Effector memory CD8-positive, alpha-beta T cell (primary cell): ENCODE results near the gene RPTOR.

ENCODE experiments used
- ATAC-seq: fragments of 150-1000 bp; cut with Tn5 transposase; replicated peaks from 2 replicates; pipeline ENCODE4 v1.10.0; 2021; ENCODE audit warnings: mild to moderate bottlenecking, moderate library complexity
- DNase-seq, 3 experiments: peaks; one replicate each; pipeline ENCODE4 v3.0.0; 2021
- H3K27ac Mint-ChIP-seq, 2 donors: one replicate each; pipeline ENCODE4 v1.8.0; 2022; ENCODE audit warnings: mild to moderate bottlenecking in 2 of 2, mixed read lengths in 2 of 2, moderate library complexity in 2 of 2
- H3K27me3 Mint-ChIP-seq, 2 donors: one replicate each; pipeline ENCODE4 v1.8.0; 2022; ENCODE audit warnings: mixed read lengths in 2 of 2
- H3K36me3 Mint-ChIP-seq: one replicate; pipeline ENCODE4 v1.8.0; 2022; ENCODE audit warnings: mild to moderate bottlenecking, moderate library complexity, mixed read lengths; ENCODE audit not compliant: insufficient read depth
- H3K4me1 Mint-ChIP-seq, 2 donors: one replicate each; pipeline ENCODE4 v1.8.0; 2022; ENCODE audit warnings: low read depth in 2 of 2, mixed read lengths in 2 of 2
- H3K4me3 Mint-ChIP-seq, 2 donors: one replicate each; pipeline ENCODE4 v1.8.0; 2022; ENCODE audit warnings: mild to moderate bottlenecking in 2 of 2, mixed read lengths in 2 of 2, moderate library complexity in 2 of 2
- H3K9me3 Mint-ChIP-seq, 2 donors: one replicate each; pipeline ENCODE4 v1.8.0; 2022; ENCODE audit warnings: mixed read lengths in 2 of 2

Gene RPTOR

DNA sequence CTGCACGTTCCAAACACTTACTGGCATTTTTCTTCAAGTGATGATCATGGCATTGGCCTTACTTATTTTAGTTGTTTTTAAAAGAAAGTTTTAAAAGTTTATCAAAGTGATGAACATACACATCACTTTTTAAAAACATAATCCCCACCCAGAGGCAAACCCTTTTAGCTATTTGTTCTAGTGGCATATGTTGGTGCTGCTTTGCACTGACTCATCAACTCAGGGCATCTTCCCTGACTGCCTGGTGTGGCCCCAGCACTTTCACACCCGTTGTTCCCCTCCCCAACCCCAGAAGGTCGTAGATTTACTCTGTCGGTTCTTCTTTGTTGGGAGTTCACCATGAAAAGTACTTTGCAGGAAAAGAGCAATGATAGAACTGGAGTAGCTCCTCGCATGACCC is 161.3 kb downstream of the RPTOR start:
- H3K27ac Mint-ChIP-seq = peak overlapping the region; percentile 38 to 82

DNA sequence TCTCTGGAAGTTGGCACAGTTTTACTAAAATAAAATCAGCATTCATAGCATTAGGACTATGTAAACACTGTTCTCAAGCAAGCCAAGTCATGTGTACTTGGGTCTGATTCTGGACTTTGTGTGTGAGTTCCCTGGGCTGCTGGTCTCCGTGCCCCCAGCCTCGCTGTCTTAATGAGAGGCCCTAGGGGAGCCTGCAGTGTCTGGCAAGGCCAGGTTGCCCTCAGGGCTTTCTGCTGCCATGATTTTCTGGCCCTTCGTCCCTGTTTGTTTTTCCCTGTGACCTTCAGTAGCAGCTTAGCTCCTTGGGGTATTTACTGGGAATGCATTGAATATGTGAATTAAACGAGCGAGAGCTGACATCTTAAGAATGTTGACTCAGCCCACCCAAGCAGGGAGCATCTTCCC is 161.8 kb downstream of the RPTOR start:
- Mint-ChIP-seq H3K27ac (peak overlapping the region; percentile 38 to 82), H3K4me1 (peaks cover 70 to 73% of the 10 kb centered on the region in 2 donors), H3K4me3 (no peak overlapping the region), H3K36me3 (peaks cover 17% of the 10 kb centered on the region), H3K9me3 (no peaks in the 10 kb centered on the region), H3K27me3 (no peaks in the 10 kb centered on the region)
- ATAC-seq = no peak
- no peak for DNase-seq

More for the DNA sequence above, 161.3 kb downstream of the RPTOR start:
- H3K4me3 Mint-ChIP-seq = no peak overlapping the region
- H3K4me1 Mint-ChIP-seq = peaks cover 66 to 68% of the 10 kb centered on the region in 2 donors
- DNase-seq (no peak), ATAC-seq (no peak)
- H3K36me3 Mint-ChIP-seq = peaks cover 17% of the 10 kb centered on the region
- H3K9me3 Mint-ChIP-seq = peaks cover 0 to under 1% of the 10 kb centered on the region in 2 donors
- H3K27me3 Mint-ChIP-seq = no peaks in the 10 kb centered on the region

DNA sequence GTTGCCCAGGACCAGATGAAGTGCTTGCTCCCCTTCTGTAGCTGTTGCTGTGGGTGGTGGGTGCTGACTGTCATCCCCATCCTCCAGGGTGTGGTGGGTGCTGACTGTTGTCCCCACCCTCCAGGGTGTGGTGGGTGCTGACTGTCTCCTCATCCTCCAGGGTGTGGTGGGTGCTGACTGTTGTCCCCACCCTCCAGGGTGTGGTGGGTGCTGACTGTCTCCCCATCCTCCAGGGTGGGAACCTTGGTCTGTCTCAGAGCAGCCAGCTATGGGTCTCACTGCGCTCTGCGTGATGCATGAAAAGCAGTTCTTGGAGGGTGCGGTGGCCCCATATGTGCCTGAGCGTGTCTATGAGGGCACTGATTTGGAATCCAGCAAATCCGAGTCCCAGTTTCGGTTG is 163.8 kb downstream of the RPTOR start:
- ATAC-seq (peak; percentile 45), DNase-seq (no peak)
- peaks cover 11% of the 10 kb centered on the region for H3K36me3 Mint-ChIP-seq
- H3K4me1 Mint-ChIP-seq = peaks cover 66 to 67% of the 10 kb centered on the region in 2 donors
- peak overlapping the region; percentile 73 to 93 for H3K27ac Mint-ChIP-seq
- no peaks in the 10 kb centered on the region for H3K27me3 Mint-ChIP-seq
- no peaks in the 10 kb centered on the region for H3K9me3 Mint-ChIP-seq
- peak overlapping the region in 1 of 2 donors; percentile 88 for H3K4me3 Mint-ChIP-seq

DNA sequence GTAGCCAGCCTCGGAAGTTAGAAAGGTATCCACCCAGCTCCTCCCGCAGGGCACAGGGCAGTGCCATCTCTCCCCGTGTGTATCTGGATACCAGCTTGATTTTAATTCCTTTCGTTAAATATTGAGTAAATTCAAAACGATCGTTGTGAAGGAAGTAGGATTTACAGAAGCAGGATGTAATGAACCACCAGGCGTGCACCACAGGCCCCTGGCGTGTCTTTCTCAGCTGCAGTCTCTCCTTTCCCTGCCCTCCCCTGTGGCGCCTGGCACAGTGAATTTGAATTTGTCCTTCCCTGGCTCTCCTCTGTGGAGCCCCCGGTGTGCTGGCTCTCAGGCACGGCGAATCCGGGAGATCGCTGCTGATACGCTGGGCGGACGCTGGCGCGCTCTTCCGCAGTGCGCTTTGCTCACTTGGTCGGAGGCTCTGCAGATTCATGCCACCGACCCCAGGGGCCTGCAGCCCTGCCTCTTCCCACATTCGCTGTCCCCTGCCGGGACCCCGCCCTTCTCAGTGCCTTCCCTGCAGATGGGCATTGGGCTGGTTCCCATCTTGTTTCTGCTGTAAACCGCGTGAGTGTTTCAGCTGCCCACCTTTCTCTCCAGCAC is 164.6 kb downstream of the RPTOR start:
- Mint-ChIP-seq H3K4me1 (peaks cover 59 to 63% of the 10 kb centered on the region in 2 donors), H3K27ac (peak overlapping the region; percentile 73 to 93), H3K27me3 (no peaks in the 10 kb centered on the region), H3K36me3 (peaks cover 11% of the 10 kb centered on the region), H3K9me3 (no peaks in the 10 kb centered on the region), H3K4me3 (peak overlapping the region; percentile 65 to 88)
- no peak for DNase-seq
- ATAC-seq = peak; percentile 31

DNA sequence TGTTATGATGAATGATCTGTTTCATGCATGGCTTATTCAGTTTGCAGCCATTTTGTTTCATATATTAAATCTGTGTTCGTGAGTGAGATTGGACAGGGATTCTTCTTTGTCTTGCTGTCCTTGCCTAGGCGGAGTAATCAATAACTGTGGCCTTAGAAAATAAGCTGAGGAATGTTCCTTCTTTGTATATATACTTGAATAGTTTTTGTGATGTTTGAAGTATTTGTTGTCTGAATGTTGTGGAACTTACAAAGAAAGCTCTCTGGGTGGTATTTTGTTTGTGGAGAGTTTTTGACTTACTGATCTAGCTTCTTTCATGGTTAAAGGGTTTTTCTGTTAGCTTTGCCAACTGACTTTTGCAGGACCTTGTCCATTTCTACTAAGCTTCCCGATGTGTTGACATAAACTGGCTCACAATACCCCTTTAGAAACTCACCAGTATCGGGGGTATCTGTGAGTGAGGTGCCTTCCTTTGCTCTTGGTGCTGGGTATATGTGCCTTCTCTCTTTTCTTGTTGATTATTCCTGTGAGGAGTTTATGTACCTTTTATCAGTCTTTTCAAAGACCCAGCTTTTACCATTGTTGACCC is 166.2 kb downstream of the RPTOR start:
- H3K4me3 Mint-ChIP-seq = peak overlapping the region; percentile 65 to 88
- ATAC-seq = no peak
- no peaks in the 10 kb centered on the region for H3K27me3 Mint-ChIP-seq
- H3K36me3 Mint-ChIP-seq = peaks cover 11% of the 10 kb centered on the region
- peak overlapping the region; percentile 44 to 69 for H3K27ac Mint-ChIP-seq
- peaks cover 50% of the 10 kb centered on the region in 2 donors for H3K4me1 Mint-ChIP-seq
- no peaks in the 10 kb centered on the region for H3K9me3 Mint-ChIP-seq
- no peak for DNase-seq

DNA sequence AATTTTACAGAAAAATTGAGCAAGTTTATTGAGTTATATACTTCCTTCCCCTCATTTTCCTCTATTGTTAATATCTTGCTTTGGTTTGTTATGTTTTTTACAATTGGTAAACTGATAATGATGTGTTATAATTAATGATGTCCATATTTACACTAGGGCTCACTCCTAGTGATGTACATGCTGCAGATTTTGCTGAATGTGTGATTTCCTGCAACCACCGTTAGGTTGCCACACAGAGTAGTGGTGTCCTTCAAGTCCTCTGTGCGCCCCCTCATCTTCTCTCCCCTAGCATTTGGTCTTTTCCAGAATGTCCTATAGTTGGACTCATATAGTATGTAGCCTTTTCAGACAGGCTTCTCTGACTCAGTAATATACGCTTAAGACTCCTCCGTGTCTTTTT is 167.5 kb downstream of the RPTOR start:
- peaks cover 11% of the 10 kb centered on the region for H3K36me3 Mint-ChIP-seq

DNA sequence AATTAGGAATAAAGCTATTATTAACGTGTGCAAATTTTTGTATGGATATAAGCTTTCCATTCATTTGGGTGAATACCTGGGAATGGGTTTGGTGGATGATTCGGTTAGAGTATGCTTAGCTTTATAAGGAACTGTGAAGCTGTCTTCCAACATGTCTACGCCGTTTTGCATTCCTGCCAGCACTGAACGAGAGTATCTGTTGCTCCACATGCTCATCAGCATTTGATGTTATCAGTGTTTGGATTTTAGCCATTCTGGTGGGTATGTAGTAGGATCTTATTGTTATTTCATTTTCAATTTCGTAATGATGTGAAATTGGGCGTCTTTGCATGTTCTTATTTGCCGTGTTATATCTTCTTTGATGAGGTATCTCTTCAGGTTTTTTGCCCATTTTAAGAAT is 168.0 kb downstream of the RPTOR start:
- Mint-ChIP-seq H3K9me3 (no peaks in the 10 kb centered on the region), H3K36me3 (peaks cover 11% of the 10 kb centered on the region), H3K4me1 (peaks cover 41 to 44% of the 10 kb centered on the region in 2 donors), H3K4me3 (peak overlapping the region; percentile 56 to 60), H3K27ac (peak overlapping the region; percentile 70 to 81), H3K27me3 (no peaks in the 10 kb centered on the region)
- ATAC-seq = no peak
- DNase-seq = no peak

More for the DNA sequence above, 167.5 kb downstream of the RPTOR start:
- H3K4me3 Mint-ChIP-seq = peak overlapping the region; percentile 56 to 60
- no peaks in the 10 kb centered on the region for H3K9me3 Mint-ChIP-seq
- DNase-seq (no peak), ATAC-seq (peak; percentile 62)
- H3K27me3 Mint-ChIP-seq = no peaks in the 10 kb centered on the region
- H3K27ac Mint-ChIP-seq = peak overlapping the region; percentile 70 to 81
- H3K4me1 Mint-ChIP-seq = peaks cover 44 to 47% of the 10 kb centered on the region in 2 donors

DNA sequence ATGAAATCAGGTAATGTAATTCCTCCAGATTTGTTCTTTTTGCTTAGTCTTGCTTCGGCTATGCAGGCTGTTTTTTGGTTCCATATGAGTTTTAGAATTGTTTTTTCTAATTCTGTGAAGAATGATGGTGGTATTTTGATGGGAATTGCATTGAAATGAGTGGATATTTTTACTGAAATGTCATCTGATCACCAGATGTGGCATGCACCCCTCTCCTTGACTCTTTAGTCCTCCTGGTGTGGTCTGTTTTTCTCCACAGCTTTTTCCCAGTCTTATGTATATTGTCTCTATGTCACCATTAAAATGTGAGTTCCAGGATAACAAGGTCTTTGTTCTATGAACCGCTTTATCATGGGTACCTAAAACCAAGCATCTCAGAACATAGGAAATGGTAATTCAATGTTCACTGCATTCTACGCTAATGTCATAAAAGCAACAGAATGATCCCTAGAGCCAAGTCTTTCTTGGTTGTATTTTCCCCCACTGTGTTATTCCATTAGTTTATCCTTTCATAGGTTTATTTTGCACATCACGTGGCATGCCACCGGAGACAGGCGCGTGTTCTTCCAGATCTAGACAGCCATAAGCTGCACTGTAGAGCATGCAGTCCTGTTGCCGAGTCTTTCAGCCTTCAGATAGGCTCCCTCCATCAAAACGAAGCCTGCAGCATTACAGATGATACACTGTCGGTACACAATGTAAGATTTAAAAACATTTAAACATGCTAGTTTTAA is 172.5 kb downstream of the RPTOR start:
- Mint-ChIP-seq H3K36me3 (peaks cover 6% of the 10 kb centered on the region), H3K4me1 (peaks cover 28 to 38% of the 10 kb centered on the region in 2 donors), H3K27me3 (no peaks in the 10 kb centered on the region), H3K9me3 (no peaks in the 10 kb centered on the region), H3K27ac (no peak overlapping the region), H3K4me3 (no peak overlapping the region)
- DNase-seq (no peak), ATAC-seq (no peak)

DNA sequence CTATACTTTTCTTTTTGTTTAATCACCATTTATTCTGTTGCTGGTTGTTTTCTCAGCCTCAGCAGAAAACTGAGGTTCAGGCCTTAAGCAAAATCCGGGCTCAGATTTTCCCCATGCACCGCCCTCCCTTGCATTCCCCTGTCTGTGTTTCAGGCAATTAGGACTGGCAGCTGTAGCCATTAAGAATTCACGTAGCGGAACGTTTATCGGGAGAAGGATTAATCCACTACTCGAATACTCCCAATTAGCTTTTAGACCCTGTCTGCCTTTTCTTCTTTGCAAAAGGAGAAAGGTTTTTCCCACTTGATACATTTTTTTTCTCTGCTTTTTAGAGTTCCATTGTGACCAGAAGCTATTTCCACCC is 173.1 kb downstream of the RPTOR start:
- H3K27ac Mint-ChIP-seq = no peak overlapping the region
- DNase-seq (no peak), ATAC-seq (no peak)
- H3K4me3 Mint-ChIP-seq = no peak overlapping the region
- no peaks in the 10 kb centered on the region for H3K9me3 Mint-ChIP-seq
- no peaks in the 10 kb centered on the region for H3K27me3 Mint-ChIP-seq
- peaks cover 28 to 38% of the 10 kb centered on the region in 2 donors for H3K4me1 Mint-ChIP-seq
- peaks cover 6% of the 10 kb centered on the region for H3K36me3 Mint-ChIP-seq

DNA sequence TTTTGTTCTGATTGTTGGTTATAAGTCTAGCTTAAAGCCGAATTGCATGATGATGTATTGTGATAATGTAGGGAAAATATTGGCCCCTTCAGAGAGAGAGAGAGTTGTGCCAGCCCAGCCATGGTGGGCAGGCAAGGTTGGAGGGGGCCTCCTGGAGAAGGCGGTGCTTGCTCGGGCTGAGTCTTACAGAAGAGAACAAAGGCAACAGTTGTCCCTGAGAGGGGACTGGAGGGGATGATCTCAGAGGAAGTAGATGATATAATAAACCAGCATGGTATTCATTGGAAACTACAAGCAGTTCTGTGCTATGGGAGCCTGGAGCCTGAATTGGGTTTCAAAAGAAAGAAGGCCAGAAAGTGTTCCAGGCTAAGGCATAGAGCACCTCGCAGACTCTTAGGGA is 173.8 kb downstream of the RPTOR start:
- no peak for DNase-seq
- Mint-ChIP-seq H3K9me3 (no peaks in the 10 kb centered on the region), H3K4me3 (no peak overlapping the region), H3K4me1 (peaks cover 29 to 38% of the 10 kb centered on the region in 2 donors), H3K27me3 (no peaks in the 10 kb centered on the region), H3K36me3 (peaks cover 6% of the 10 kb centered on the region), H3K27ac (peak overlapping the region in 1 of 2 donors; percentile 47)
- no peak for ATAC-seq

DNA sequence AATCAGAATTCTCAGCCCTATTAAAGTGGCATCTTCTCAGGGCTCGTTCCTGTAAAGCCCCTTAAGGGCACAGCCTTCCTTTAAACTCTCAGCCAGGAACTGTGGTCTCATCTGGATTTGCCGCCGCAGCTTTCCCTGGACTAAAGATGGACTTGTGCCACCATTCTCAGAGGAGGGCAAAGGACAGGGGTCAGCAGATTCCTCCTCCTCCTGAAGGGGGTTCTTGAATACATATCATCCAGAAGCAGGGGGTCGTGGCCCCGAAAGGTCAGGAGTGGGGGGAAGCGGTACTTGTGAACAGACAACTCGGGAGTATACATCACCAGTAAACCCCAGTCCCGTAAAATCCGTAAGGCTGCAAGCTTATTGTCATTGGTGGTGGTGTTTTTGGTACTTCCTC is 174.8 kb downstream of the RPTOR start:
- no peaks in the 10 kb centered on the region for H3K27me3 Mint-ChIP-seq
- peaks cover 33 to 44% of the 10 kb centered on the region in 2 donors for H3K4me1 Mint-ChIP-seq
- DNase-seq (no peak), ATAC-seq (no peak)
- H3K27ac Mint-ChIP-seq = no peak overlapping the region
- H3K9me3 Mint-ChIP-seq = no peaks in the 10 kb centered on the region
- peaks cover 6% of the 10 kb centered on the region for H3K36me3 Mint-ChIP-seq
- no peak overlapping the region for H3K4me3 Mint-ChIP-seq

DNA sequence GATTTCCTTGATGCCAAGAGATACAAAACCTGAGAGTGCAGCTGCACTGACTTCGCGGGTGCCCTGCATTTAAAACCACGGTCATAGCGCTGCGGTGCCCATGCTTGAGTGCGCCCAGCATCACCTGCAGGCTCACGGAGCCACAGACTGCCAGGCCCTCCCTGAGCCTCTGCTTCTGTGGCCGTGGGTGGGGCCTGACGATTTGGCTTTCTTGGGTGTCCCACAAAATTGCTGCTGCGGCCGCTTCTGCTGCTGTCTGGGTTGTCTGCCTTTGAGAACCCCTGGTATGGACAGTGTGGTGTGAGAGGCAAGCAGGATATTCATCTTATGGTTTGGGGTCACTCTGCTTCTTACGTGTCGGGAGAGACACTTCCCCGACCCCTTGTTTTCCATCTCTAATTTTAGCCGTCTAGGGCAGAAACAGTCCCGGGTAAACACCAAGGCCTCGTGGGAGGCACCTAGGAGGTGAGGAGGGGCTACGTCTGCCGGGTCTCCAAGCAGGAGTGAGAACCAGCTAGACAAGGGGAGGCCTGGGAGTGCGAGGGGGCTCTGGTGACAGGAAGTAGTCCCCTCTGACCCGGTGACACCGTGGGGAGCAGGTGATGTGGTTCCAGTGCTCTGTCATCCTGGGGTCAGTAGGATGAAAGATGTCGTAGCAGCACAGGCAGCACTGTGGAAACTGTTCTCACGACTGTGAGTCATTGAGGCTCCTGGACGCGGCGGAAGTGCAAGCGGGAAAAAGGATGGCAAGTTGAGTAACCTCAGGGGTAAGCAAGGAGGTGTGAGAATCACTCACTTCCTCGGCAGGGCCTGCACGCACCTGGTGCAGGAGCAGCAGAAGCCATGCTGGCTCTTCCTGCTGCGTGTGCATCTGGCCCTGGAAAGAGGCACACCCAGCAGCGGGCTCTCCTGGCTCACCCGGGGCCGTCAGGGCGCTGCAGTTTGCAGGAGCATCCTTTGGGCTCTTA is 176.3 kb downstream of the RPTOR start:
- ATAC-seq (peak; percentile 86), DNase-seq (peak; percentile 50 to 66 (median 57))
- peaks cover 6% of the 10 kb centered on the region for H3K36me3 Mint-ChIP-seq
- no peaks in the 10 kb centered on the region for H3K9me3 Mint-ChIP-seq
- peak overlapping the region; percentile 93 to 98 for H3K27ac Mint-ChIP-seq
- H3K4me3 Mint-ChIP-seq = peak overlapping the region; percentile 81 to 82
- peaks cover 35 to 42% of the 10 kb centered on the region in 2 donors for H3K4me1 Mint-ChIP-seq
- H3K27me3 Mint-ChIP-seq = no peaks in the 10 kb centered on the region

DNA sequence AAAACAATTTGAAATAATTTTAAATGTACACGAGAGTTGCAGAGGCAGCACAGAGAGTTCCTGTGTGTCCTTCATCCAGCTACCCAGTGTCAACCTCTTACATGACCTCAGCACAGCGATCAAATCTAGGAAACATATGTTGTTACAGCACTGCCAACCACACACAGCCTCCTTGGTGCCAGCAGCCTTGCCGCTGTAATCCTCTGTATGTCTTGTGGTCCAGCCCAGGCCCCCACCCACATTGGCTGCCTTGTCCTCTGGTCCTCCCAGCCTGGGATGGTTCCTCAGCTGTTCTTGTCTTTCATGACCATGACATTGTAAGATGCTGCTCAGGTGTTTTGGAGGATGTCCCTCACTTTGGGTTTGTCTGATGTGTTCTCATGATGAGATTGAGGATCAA is 178.0 kb downstream of the RPTOR start:
- Mint-ChIP-seq H3K9me3 (no peaks in the 10 kb centered on the region), H3K36me3 (peaks cover 10% of the 10 kb centered on the region), H3K4me1 (peaks cover 39 to 43% of the 10 kb centered on the region in 2 donors), H3K27me3 (no peaks in the 10 kb centered on the region), H3K27ac (peak overlapping the region; percentile 66 to 69), H3K4me3 (peak overlapping the region in 1 of 2 donors; percentile 56)
- ATAC-seq (no peak), DNase-seq (no peak)
